Motor neuron (in vitro differentiated cells): ENCODE results near the gene GMPPA. TPM values are rescaled to one million over a fixed set of nuclear protein-coding genes. Genes with fewer than 3 reads are reported as not detected.
A peak's percentile ranks its signal among the peaks of the same experiment; 100 is the strongest.

ENCODE experiments used
- ATAC-seq, 8 experiments: fragments of 200-7000 bp; cut with Tn5 transposase; replicated peaks in 6 of 8; 2 replicates each; pipeline ENCODE4 v1.8.0; 2021; ENCODE audit warnings: mild to moderate bottlenecking in 8 of 8, moderate library complexity in 8 of 8
- H3K27ac ChIP-seq, 2 donors: fragments of 250-450 bp; sonication (Bioruptor Pico); 2 replicates each; pipeline ENCODE4 v1.9.0; 2021; ENCODE audit warnings: antibody characterized with exemption in 2 of 2, mild to moderate bottlenecking in 2 of 2, moderate library complexity in 1 of 2
- H3K4me1 ChIP-seq, 2 donors: fragments of 250-450 bp; sonication (Bioruptor Pico); replicated peaks in 1 of 2; 2 replicates each; pipeline ENCODE4 v1.6.1; 2021; ENCODE audit warnings: antibody characterized with exemption in 2 of 2, mild to moderate bottlenecking in 2 of 2, moderate library complexity in 1 of 2
- H3K4me3 ChIP-seq, 5 donors: fragments of 250-450 bp; sonication (Bioruptor Pico); 2 replicates each; pipeline ENCODE4 v1.9.0; 2021; ENCODE audit warnings: antibody characterized with exemption in 5 of 5, mild to moderate bottlenecking in 5 of 5, moderate library complexity in 4 of 5
- WGBS, 10 experiments: fragments of 450-650 bp; shearing (Covaris generic); methylation state at CpG; one replicate each; pipeline ENCODE4 v1.0.0; 2022; 5-methylcytosine and 5-hydroxymethylcytosine counted together
- in situ Hi-C, 9 experiments: fragments of 400-800 bp; cut with MboI; loops; one replicate each; pipeline ENCODE4 v1.15.0; 2021; ENCODE audit warnings: low sequenced_read_pairs in 9 of 9, low pct_unique_long_range_greater_than_20kb in 2 of 9; ENCODE audit not compliant: unreplicated experiment in 9 of 9
- total RNA-seq, 8 experiments: library from RNA; unstranded; fragments of 300-600 nt; gene quantifications; 2 replicates each; pipeline versions ENCODE4 v1.2.3 to v1.2.4, GENCODE V29; 2022

Gene GMPPA
- 10 to 100 TPM; 11.9 to 59.7 (median 27.0) TPM for total RNA-seq

DNA sequence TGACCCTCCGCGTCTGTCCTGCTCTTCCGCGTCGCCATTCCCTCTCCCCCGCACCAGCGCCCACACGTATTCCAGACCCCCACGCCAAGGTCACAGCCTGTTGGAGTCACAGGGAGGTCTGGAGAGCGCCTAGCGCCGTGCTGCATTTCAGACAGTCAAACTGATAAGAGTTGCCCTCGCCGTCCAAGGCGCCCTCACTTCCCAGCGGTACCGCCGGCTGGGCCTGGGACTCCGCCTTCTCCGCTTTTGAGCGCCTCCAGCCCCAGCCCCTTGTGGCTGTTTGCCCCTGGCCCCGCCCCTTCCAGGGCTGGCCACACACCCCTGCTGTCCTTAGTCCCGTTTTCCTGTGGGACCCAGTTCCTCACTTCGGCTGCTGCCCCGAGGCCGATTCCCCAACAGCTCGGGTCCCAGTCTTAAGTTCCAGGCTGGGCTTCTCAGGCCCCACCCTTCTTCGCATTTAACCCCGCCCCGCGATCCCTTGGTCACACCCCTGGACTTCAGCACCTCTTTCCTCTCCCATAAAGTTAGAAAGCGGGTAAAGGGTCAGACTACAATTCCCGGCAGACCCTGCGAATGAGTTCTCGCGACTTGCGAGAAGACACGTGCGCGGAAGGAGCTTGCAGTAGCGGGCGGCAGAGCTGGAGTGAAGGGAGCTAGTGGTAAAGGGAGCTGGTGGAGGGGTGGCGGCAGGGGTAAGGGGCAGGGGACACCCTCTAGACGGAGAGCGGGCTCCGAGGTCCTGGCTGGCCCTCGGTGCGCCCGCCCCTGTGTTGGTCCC is at the start of gene GMPPA:
Gene GMPPA (plus strand): TSS at position 612 of the 778 bp plus-strand sequence. CDS start 1,085 bp downstream, outside the sequence.
- Histone ChIP-seq H3K4me3 (peak within 1 kb of the TSS; percentile 46 to 70 (median 54)), H3K27ac (peak within 1 kb of the TSS; percentile 89 to 94), H3K4me1 (peaks cover 46 to 67% of the 10 kb centered on the region in 2 donors)
- WGBS, 10 experiments = 0 to 6% (median 3%) methylated on average over 3 to 20 of the region's 49 CpGs; no CpG with 5 or more reads in 4 of the 10 experiments
- peak; percentile 73 to 87 (median 80) for ATAC-seq
- in situ Hi-C loops = no loop called here

DNA sequence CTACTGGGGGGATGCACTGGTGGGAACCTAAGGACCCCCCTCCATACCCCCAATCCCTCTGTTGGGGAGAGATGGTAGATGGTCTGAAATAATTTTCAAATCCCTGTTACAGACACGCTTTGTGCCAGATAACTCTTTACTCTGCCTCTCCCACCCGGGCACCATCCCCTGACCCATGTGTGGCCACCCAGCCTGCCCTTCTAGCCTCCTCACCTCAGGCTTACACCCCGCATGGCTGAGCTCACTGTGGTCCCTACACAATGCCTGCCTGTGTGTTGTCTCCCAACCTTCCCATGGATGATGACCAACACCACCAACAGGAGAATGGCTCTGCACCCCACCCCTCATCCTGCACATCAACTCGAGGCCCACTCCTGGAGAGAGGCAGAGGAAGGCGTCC is 49.1 kb upstream of the GMPPA start:
- no peak overlapping the region for H3K4me3 ChIP-seq
- H3K27ac ChIP-seq = no peak overlapping the region
- peaks cover 54 to 60% of the 10 kb centered on the region in 2 donors for H3K4me1 ChIP-seq
- ATAC-seq = no peak
- in situ Hi-C loops = no loop called here
- WGBS, 10 experiments = 70 to 100% (median 91%) methylated on average over 1 to 4 of the region's 5 CpGs; no CpG with 5 or more reads in 4 of the 10 experiments

GRCh38 chr2:219451661-219452360 is 46.9 kb upstream of the GMPPA start:
- H3K4me3 ChIP-seq = no peak overlapping the region
- no peak overlapping the region for H3K27ac ChIP-seq
- ATAC-seq = peak in 3 of 8 experiments; percentile 7 to 11 (median 7)
- in situ Hi-C loops = no loop called here
- peaks cover 32 to 38% of the 10 kb centered on the region in 2 donors for H3K4me1 ChIP-seq
- 60 to 96% (median 83%) methylated on average over 2 to 6 of the region's 18 CpGs; no CpG with 5 or more reads in 3 of the 10 experiments for WGBS, 10 experiments

GRCh38 chr2:219452361-219453317 is 46.1 kb upstream of the GMPPA start:
- 10 to 92% (median 69%) methylated on average over 2 to 10 of the region's 23 CpGs; no CpG with 5 or more reads in 2 of the 10 experiments for WGBS, 10 experiments
- Histone ChIP-seq H3K27ac (peak overlapping the region; percentile 32 to 77), H3K4me1 (peaks cover 32 to 33% of the 10 kb centered on the region in 2 donors), H3K4me3 (no peak overlapping the region)
- in situ Hi-C loops = no loop called here
- peak; percentile 38 to 86 (median 54) for ATAC-seq

DNA sequence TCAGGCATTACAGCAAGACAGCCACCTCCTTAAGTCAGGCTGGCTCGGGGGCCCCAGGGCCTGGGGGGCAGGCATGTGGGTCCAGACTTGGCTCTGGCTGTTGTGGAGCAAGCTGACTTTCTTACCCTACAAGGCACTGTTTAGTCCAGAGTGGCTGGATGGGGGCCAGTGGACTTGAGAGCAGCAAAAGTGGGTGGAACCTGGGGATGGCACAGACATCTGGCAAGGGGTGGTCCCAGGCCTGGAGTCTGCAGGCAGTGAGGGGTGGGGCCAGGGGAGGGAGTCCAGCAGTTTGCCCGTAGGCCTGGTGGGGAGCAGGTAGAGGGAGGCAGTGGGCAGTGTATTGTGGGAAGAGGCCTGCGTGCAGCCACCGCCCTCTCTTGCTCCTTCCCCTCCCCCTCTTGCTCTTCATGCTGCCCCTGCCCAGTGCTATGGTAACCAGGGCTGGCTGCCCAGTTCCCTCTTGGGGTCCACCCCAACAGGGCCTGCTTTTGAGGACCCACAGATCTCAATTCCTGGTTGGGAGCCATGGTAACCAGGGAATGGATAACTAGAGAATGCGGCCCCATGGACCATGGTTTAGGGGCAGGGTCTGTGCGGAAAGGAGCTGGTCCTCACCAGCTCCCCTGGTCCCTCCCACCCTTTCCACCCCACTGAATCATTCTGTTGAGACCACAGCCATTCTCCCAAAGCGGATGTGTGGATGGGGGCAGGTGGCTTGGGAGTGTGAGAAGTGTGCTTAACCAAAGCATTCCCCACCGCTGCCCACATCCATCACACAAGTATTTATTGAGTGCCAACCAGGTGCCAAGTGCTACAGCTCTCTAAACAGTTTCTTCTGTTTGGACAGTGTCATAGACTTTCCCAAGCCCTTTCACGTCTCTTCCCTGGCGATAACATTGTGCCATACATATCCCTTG is 44.8 kb upstream of the GMPPA start:
- Histone ChIP-seq H3K4me3 (no peak overlapping the region), H3K4me1 (peaks cover 26 to 34% of the 10 kb centered on the region in 2 donors), H3K27ac (peak overlapping the region in 1 of 2 donors; percentile 77)
- WGBS, 10 experiments = 80 to 100% (median 90%) methylated on average over 2 to 3 of the region's 10 CpGs; no CpG with 5 or more reads in 7 of the 10 experiments
- peak; percentile 27 to 84 (median 82) for ATAC-seq
- in situ Hi-C loops = no loop called here

DNA sequence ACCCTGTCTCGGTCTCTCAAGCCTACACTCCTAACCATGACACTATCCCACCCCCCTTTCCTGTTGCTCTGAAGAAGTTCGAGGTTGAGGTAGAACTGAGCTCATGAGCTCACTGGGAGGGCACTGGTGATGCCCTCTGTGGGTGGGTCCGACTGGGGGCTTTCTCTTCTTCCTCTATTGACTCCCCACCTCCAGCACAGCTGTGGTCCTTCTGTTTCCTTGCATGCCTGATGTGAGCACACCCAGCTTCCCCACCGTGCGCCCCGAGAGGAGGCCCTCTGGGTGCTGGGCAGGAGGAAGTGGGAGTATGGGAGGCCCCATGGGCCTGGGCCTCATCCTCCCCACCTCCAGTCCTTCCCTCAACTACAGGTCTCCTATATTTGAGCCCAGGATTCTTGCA is 43.1 kb upstream of the GMPPA start:
- in situ Hi-C loops = no loop called here
- no peak overlapping the region for H3K27ac ChIP-seq

GRCh38 chr2:219457784-219458369 is 40.8 kb upstream of the GMPPA start:
- H3K4me3 ChIP-seq = no peak overlapping the region
- no peak overlapping the region for H3K27ac ChIP-seq
- H3K4me1 ChIP-seq = peaks cover 41 to 49% of the 10 kb centered on the region in 2 donors
- in situ Hi-C loops = no loop called here
- ATAC-seq = no peak
- WGBS, 10 experiments = 64 to 100% (median 91%) methylated on average over 1 to 4 of the region's 5 CpGs; no CpG with 5 or more reads in 2 of the 10 experiments

More for the DNA sequence above, 43.1 kb upstream of the GMPPA start:
- Histone ChIP-seq H3K4me3 (no peak overlapping the region), H3K4me1 (peaks cover 39 to 47% of the 10 kb centered on the region in 2 donors)
- 40 to 100% (median 94%) methylated on average over 1 to 4 of the region's 6 CpGs; no CpG with 5 or more reads in 4 of the 10 experiments for WGBS, 10 experiments
- ATAC-seq = no peak

GRCh38 chr2:219458996-219459395 is 39.7 kb upstream of the GMPPA start:
- Histone ChIP-seq H3K27ac (peak overlapping the region in 1 of 2 donors; percentile 34), H3K4me1 (peaks cover 30 to 38% of the 10 kb centered on the region in 2 donors), H3K4me3 (no peak overlapping the region)
- ATAC-seq = no peak
- in situ Hi-C loops = no loop called here
- 53 to 100% (median 68%) methylated on average over 1 to 7 of the region's 8 CpGs; no CpG with 5 or more reads in 5 of the 10 experiments for WGBS, 10 experiments

DNA sequence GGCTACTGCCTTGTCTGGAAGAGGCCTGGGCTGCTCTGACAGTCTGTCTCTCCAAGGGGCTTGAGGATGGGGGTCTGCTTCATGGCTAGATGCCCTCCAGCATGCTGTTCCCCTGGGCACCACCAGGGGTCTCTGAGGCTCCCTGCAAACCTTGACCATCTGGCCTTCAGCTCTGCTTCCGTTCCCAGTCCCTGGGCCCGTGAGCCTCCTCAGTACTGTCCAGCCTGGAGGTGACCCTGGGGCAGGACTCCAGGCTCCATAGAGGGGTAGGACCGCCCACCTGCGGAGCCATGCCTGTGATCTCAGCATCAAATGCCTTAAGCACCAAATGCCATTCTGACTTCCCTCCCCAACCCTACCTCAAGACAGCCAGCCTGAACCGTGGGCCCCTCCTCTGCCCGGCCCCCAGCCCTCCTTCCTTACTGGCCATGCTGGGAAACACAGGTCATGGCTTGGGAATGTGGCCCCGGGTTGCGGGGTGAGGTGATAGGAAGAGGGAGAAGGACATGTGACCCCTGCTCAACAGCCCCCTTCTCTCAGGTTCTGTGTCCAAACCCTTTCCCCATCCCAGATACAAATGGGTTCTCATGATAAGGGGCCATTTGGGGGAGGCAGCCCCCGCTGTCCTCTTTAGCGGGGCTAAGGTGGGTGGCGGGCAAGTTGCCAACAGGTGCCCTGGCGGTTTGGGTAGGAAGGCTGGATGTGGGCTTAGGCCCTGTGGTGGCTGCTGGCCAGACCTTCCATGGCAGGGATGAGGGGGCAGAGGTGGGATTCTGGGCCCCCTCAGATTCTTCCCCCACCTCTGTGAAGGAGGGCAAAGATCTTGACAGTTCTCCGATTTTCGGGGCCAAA is 39.0 kb upstream of the GMPPA start:
- peak; percentile 9 to 88 (median 32) for ATAC-seq
- peaks cover 27 to 33% of the 10 kb centered on the region in 2 donors for H3K4me1 ChIP-seq
- H3K27ac ChIP-seq = peak overlapping the region; percentile 44 to 65
- whole genome bisulfite sequencing, 10 experiments = 20 to 92% (median 72%) methylated on average over 1 to 5 of the region's 14 CpGs; no CpG with 5 or more reads in 6 of the 10 experiments
- H3K4me3 ChIP-seq = no peak overlapping the region
- in situ Hi-C loops = no loop called here

DNA sequence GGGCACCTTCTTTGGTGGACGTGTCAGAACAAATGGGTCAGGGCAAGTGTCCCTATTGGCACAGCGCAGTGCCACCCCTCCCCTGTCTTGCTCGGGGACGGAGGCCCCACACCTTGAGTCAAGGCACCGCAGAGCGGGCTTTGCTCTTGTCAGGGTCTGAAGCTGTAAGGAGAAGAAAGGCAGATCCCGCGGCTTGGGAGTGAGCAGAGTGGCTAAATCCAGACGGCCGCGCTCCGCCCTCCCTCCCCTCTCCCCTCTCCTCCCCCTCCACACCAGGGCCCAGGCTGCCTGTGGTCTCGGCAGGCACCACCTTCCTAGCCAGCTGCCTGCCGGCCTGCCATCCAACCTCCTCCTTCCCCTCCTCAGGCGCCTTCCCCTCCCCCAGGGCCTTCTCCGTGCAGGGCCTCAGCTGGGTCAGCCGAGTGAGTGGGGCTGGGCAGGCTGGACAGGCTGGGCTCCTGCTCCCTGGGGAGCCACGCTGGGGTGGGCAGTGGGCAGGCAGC is 38.2 kb upstream of the GMPPA start:
- in situ Hi-C loops = no loop called here
- H3K4me1 ChIP-seq = peaks cover 27 to 33% of the 10 kb centered on the region in 2 donors
- ATAC-seq = peak in 7 of 8 experiments; percentile 45 to 97 (median 95)
- peak overlapping the region; percentile 44 to 65 for H3K27ac ChIP-seq
- WGBS, 10 experiments = 25 to 87% (median 53%) methylated on average over 1 to 3 of the region's 18 CpGs; no CpG with 5 or more reads in 6 of the 10 experiments
- H3K4me3 ChIP-seq = no peak overlapping the region
